GM18505 (cell line): ENCODE measurements around the gene THOC2.
"Not testable (repeated sequence)": the region's sequence is repeated elsewhere in the genome, so short reads cannot be mapped to it uniquely, and the experiment has no call there.

ENCODE experiments used
- ATAC-seq: cut with Tn5 transposase; IDR thresholded peaks from one replicate; pipeline ENCODE4 v1.9.1; 2021; ENCODE audit not compliant: unreplicated experiment
- POLR2A ChIP-seq: IDR thresholded peaks from 4 replicates; pipeline ENCODE4 v1.6.1; 2011; ENCODE audit warnings: borderline replicate concordance; ENCODE audit not compliant: insufficient read depth, insufficient read length; ENCODE audit errors: extremely low read depth

The THOC2 gene

GRCh38 chrX:123665197-123665596, 67.7 kb downstream of the THOC2 start:
- no peak for ATAC-seq
- TF ChIP-seq POLR2A, result no peak

GRCh38 chrX:123664467-123665167, 68.2 kb downstream of the THOC2 start:
- not testable (repeated sequence) for ATAC-seq

DNA sequence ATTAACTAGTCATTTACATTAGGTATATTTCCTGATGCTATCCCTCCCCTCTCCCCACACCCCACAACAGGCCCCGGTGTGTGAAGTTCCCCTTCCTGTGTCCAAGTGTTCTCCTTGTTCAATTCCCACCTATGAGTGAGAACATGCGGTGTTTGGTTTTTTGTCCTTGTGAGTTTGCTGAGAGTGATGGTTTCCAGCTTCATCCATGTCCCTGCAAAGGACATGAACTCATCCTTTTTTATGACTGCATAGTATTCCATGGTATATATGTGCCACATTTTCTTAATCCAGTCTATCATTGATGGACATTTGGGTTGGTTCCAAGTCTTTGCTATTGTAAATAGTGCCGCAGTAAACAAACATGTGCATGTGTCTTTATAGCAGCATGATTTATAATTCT, 69.1 kb downstream of the THOC2 start:
- ATAC-seq, result not testable (repeated sequence)

- ATAC-seq, result not testable (repeated sequence)
Observed at GRCh38 chrX:123656507-123656906, 76.3 kb downstream of the THOC2 start.

DNA sequence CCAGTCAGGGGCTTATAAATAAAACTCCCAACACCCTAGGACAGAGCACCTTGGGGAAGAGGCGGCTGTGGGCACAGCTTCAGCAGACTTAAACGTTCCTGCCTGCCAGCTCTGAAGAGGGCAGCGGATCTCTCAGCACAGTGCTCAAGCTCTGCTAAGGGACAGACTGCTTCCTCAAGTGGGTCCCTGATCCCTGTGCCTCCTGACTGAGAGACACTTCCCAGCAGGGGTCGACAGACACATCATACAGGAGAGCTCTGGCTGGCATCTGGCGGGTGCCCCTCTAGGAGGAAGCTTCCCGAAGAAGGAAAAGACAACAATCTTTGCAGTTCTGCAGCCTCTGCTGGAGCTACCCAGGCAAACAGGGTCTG, 84.1 kb downstream of the THOC2 start:
- not testable (repeated sequence) for ATAC-seq

- TF ChIP-seq POLR2A, result no peak
- ATAC-seq, result no peak
Observed at GRCh38 chrX:123648028-123648810, 84.6 kb downstream of the THOC2 start.

DNA sequence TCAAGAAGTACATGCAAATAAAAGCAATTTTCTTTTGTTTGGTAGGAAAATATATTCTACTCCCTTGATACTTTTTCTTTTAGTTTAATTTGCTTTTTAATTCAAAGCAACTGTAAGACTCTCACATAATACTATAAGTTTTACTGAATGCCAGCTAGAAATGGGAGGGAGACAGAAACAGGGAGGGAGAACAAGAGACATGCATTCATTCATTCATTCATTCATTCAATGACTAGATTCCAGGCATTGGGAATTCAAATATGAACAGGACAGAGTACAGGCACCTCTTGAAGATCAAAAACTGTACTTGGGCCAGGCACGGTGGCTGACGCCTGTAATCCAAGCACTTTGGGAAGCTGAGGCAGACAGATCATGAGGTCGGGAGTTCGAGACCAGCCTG, 85.6 kb downstream of the THOC2 start:
- ATAC-seq, result no peak
- no peak for TF ChIP-seq POLR2A

DNA sequence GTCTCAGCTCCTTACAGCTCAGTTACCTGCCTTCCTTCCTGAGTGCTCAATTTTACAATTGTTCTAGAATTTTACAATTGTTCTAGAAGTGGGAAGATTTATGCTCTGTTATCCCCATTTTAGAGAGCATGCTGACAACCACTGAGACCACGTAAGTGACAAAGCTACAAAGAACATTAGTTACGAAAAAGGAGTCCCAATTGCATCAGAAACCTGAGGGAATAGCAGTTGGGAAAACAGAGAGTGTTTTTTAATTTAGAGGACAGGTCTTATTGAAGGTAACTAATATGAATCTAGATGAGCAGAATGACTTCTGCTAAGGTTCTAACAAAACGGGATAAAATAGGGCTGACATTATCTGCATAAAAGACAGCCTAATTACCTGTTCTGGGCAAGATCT, 103.3 kb downstream of the THOC2 start:
- TF ChIP-seq POLR2A, result no peak
- ATAC-seq, result no peak

DNA sequence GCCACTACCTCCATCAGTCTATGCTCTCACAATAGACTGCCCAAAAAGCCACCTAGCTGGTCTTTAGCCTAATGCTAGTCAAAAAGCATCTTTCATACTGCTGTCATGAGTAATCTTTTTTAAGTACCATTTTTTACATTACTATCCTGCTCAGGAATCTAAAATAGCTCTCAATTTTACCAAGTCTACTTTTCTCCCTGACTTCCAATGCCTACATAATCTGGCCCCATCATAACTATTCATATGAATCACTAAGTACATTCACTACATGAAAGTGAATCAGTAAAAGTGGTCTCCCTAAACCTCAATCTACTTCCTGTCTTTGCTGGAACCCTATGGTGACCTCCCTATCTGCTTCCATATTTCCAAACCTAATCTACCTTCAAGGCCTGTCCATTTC, 105.9 kb downstream of the THOC2 start:
- no peak for ATAC-seq
- TF ChIP-seq POLR2A, result no peak

GRCh38 chrX:123625952-123626351, 106.9 kb downstream of the THOC2 start:
- TF ChIP-seq POLR2A, result no peak
- no peak for ATAC-seq

GRCh38 chrX:123625477-123625876, 107.4 kb downstream of the THOC2 start:
- no peak for ATAC-seq
- no peak for TF ChIP-seq POLR2A

DNA sequence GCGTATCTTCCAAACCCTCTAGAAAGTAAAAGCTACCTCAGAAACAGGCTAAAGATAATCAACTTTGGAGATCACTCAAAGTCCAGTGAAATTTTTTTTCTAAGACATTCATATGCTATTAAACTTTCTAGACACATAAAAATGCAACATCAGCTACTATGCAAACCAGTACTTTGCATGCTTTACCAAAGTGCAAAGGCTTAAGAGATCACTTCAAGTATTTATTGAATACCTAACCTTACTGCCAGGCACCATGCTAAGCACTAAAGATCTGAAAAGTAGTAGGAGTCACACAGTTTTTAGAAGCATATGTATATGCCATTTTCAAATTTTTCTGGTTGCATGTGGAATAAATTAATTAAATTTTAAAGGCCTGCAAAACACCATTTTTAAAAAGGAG, 115.8 kb downstream of the THOC2 start:
- no peak for TF ChIP-seq POLR2A
- ATAC-seq, result no peak

DNA sequence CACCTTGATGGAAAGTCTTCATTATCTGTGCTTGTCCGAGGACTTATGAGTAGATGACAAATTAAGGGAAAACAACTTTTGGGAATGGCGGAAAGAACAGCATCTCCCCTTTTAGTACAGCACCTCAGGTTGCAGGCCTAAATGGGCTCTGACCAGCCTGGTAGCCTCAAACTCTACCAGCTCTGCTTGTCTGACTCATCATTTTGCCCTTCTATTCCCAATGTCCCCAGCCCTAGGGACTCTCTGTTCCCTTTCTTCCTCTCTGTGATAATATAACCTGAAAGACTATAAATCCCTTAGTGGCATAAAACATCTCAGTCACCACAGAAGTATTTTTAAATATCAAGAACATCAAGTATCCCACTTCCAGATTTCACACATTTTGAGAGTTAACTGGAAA, 121.9 kb downstream of the THOC2 start:
- ATAC-seq, result no peak
- TF ChIP-seq POLR2A, result no peak

DNA sequence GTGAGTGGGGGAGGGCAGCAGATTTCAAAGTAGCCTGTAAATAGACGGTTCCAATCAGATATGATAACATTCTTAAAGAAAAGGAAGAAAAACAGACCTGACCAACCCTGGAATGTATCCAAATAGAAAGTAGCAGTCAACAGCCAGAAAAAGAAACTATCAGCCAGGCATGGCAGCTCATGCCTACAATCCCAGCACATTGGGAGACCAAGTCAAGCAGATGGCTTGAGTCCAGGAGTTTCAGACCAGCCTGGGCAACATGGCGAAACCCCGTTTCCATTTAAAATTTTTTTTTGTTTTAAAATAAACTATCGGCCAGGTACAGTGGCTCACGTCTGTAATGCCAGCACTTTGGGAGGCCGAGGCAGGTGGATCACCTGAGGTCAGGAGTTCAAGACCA, 125.0 kb downstream of the THOC2 start:
- no peak for ATAC-seq
- TF ChIP-seq POLR2A, result no peak

- TF ChIP-seq POLR2A, result no peak
- ATAC-seq, result no peak
Observed at GRCh38 chrX:123607270-123607669, 125.6 kb downstream of the THOC2 start.
